ENCODE data around the gene ULBP1. TPM values are rescaled to one million over a fixed set of nuclear protein-coding genes. Genes with fewer than 3 reads are reported as not detected.
A peak's percentile ranks its signal among the peaks of the same experiment; 100 is the strongest.
"Not testable (repeated sequence)": the region's sequence is repeated elsewhere in the genome, so short reads cannot be mapped to it uniquely, and the experiment has no call there.

The ULBP1 gene
- total RNA-seq, 1 experiment from 2014 or later = 0.28 TPM

DNA sequence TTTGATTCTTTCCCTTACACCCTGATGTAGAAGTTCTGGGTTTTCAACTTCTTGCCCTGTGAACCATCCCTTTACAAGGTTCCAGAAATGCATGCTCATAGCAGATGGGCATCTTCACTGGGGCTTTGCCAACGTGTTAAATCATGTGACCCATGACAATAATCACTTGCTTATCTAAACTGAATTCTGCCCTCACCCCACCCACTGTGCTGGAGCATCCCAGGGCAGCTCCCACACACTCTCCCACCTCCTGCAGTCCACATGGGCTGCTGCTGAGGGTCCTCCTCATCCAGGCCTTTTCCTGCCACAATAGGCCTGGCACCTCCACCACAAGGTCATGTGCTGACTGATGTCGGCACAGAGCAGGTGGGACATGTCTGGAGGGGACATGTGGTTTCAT is 4.3 kb downstream of the ULBP1 start:
- not testable (repeated sequence) for H3K36me3 ChIP-seq (replicated peaks; ENCODE audit: control insufficient read depth, insufficient read depth, low read length); DNase-seq; H3K4me3 ChIP-seq (ENCODE audit: insufficient read depth, low read depth, low read length)
- H3K27me3 ChIP-seq (ENCODE audit: control insufficient read depth, insufficient read depth, low read length) = peaks cover 72% of the 10 kb centered on the region

DNA sequence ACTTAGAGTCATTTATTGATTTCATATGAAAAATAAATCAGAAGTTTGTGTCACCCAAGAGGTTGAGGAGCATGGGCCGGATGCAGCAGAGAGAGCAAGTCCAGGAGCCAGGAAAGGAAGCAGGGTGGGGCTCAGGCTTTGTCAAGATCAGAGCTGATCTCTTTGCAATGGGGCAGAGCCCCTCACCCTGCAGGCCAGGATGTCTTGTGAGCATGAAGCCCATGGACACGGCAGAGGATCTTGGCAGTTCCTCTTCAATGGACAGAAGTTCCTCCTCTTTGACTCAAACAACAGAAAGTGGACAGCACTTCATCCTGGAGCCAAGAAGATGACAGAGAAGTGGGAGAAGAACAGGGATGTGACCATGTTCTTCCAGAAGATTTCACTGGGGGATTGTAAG is 5.2 kb downstream of the ULBP1 start:
- H3K27me3 ChIP-seq (ENCODE audit: control insufficient read depth, insufficient read depth, low read length) = peaks cover 71% of the 10 kb centered on the region
- H3K36me3 ChIP-seq (replicated peaks; ENCODE audit: control insufficient read depth, insufficient read depth, low read length); DNase-seq; H3K4me3 ChIP-seq (ENCODE audit: insufficient read depth, low read depth, low read length): not testable (repeated sequence)

DNA sequence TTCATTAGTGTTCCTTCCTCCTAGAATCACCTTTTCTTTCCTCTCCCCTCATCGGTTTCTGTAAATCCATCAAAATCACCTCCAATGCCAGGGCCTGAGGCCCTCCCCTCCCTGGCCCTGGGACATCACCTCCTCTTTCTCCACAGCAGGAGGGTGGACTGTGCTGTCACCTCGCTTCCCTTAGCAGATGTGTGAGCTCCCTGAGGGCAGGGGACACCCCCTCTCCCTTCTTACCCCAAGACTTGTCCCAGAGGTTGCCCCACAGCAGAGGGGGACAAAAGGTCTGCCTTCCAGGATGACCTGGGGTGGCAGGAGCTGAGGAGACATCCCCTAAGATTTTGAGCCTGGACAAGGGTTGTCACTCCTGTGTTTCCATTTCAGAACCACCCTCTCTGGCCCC is 5.9 kb downstream of the ULBP1 start:
- Histone ChIP-seq H3K27me3 (ENCODE audit: control insufficient read depth, insufficient read depth, low read length) (peaks cover 70% of the 10 kb centered on the region), H3K36me3 (replicated peaks; ENCODE audit: control insufficient read depth, insufficient read depth, low read length) (no peaks in the 10 kb centered on the region), H3K4me3 (ENCODE audit: insufficient read depth, low read depth, low read length) (no peak overlapping the region)
- no peak for DNase-seq

DNA sequence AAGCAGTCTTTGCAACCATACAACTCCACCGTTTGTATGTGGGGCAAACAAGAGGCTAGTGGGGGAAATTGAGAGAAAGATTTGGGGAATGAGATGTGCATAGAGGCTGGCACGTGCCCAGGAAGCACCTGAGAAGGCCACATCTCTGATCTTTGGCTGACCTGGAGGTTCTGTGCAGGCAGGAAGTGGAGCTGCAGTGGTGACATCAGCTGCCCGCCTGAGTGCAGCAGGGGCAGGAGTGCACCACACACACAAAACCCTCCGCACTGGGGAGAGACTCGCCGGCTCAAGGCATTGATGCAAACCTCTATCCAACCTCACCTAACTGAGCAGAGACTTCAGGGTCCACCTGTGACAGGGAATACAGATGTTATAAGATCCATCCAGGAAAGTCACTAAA is 10.7 kb downstream of the ULBP1 start:
- not testable (repeated sequence) for H3K36me3 ChIP-seq (replicated peaks; ENCODE audit: control insufficient read depth, insufficient read depth, low read length); DNase-seq; H3K4me3 ChIP-seq (ENCODE audit: insufficient read depth, low read depth, low read length)
- H3K27me3 ChIP-seq (ENCODE audit: control insufficient read depth, insufficient read depth, low read length) = peaks cover 56% of the 10 kb centered on the region

DNA sequence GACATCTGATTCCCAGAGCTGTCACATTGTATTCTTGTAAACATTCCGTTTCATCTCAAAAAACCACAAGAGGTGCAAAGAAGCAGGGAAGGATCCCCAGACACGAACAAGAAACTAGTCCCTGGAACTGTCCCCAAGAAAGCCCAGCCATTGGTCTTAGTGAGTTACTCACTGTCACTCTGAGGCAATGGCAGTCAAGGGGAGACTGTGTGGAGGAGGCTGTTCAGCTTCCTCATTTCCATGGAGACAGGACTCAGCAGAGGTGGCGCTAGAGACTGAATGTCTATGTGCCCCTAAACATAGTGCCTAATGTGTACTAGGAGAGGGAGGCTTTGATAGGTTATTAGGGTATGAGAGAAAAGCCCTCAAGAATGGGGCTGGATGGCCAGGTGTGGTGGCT is 11.1 kb downstream of the ULBP1 start:
- peaks cover 55% of the 10 kb centered on the region for H3K27me3 ChIP-seq (ENCODE audit: control insufficient read depth, insufficient read depth, low read length)
- no peak for DNase-seq
- H3K4me3 ChIP-seq (ENCODE audit: insufficient read depth, low read depth, low read length) = no peak overlapping the region
- H3K36me3 ChIP-seq (replicated peaks; ENCODE audit: control insufficient read depth, insufficient read depth, low read length) = no peaks in the 10 kb centered on the region

DNA sequence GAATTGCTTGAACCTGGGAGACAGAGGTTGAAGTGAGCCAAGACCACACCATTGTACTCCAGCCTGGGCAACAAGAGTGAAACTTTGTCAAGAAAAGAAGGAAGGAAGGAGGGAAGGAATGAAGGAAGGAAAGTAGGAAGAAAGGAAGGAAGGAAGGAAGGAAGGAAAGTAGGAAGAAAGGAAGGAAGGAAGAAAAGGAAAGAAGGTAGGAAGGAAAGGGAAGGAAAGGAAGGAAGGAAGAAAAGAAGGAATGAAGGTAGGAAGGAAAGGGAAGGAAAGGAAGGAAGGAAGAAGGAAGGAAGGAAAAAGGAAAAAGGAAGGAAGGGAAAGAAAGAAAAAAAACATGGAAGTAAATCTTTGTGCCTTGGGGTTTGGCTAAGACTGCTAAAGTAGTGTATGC is 11.7 kb downstream of the ULBP1 start:
- Histone ChIP-seq H3K36me3 (replicated peaks; ENCODE audit: control insufficient read depth, insufficient read depth, low read length) (no peaks in the 10 kb centered on the region), H3K4me3 (ENCODE audit: insufficient read depth, low read depth, low read length) (no peak overlapping the region), H3K27me3 (ENCODE audit: control insufficient read depth, insufficient read depth, low read length) (peaks cover 51% of the 10 kb centered on the region)
- no peak for DNase-seq

DNA sequence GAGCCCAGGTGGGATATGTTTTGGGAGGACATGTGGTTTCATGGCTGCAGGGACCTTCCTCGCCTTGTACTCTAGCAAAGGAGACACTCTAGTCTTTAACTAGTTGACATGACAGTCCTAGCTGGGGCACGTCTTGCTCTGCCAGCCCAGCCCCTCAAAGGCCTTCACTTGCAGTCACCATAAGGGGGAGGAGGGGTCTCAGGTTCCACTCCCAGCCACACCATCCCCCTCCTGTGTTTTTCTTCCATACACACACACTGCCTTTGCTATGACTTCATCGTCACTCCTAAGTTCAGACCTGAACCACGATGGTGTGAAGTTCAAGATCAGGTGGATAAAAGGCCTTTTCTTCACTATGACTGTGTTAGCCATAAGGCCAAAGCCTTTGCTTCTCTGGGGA is 13.5 kb downstream of the ULBP1 start:
- H3K27me3 ChIP-seq (ENCODE audit: control insufficient read depth, insufficient read depth, low read length) = peaks cover 59% of the 10 kb centered on the region
- H3K36me3 ChIP-seq (replicated peaks; ENCODE audit: control insufficient read depth, insufficient read depth, low read length) = no peaks in the 10 kb centered on the region
- no peak overlapping the region for H3K4me3 ChIP-seq (ENCODE audit: insufficient read depth, low read depth, low read length)
- no peak for DNase-seq

DNA sequence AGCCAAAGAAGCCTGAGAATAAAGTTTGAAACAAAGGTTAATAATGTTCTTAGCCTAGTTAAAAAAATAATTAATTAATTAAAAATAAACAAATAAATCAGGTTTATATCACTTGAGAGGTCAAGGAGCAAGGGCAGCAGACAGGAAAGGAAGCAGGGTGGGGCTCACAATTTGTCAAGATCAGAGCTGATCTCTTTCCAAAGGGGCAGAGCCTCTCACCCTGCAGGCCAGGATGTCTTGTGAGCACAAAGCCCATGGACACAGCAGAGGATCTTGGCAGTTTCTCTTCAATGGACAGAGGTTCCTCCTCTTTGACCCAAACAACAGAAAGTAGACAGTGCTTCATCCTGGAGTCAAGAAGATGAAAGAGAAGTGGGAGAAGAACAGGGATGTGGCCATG is 14.9 kb downstream of the ULBP1 start:
- Histone ChIP-seq H3K27me3 (ENCODE audit: control insufficient read depth, insufficient read depth, low read length) (peaks cover 70% of the 10 kb centered on the region), H3K36me3 (replicated peaks; ENCODE audit: control insufficient read depth, insufficient read depth, low read length) (no peaks in the 10 kb centered on the region), H3K4me3 (ENCODE audit: insufficient read depth, low read depth, low read length) (no peak overlapping the region)
- DNase-seq = no peak

DNA sequence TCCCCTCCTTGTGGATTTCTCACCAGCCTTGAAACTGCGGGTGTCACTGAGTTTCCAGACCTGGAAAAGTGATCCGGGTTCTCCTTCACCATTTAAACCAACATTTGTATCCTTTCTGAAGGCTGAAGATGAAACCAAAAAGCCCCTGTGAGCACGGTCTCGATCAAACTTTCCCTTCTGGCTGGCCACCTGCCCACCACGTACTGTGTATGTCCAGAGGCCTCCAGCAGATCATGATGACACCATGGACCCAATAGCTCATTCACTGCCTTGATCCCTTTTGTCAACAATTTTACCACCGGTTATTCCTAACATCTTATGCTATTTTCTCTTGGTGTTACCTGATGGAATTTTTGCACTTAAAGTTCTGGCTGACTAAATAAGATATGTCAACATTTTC is 15.6 kb downstream of the ULBP1 start:
- Histone ChIP-seq H3K36me3 (replicated peaks; ENCODE audit: control insufficient read depth, insufficient read depth, low read length) (no peaks in the 10 kb centered on the region), H3K4me3 (ENCODE audit: insufficient read depth, low read depth, low read length) (no peak overlapping the region), H3K27me3 (ENCODE audit: control insufficient read depth, insufficient read depth, low read length) (peaks cover 64% of the 10 kb centered on the region)
- DNase-seq = no peak

DNA sequence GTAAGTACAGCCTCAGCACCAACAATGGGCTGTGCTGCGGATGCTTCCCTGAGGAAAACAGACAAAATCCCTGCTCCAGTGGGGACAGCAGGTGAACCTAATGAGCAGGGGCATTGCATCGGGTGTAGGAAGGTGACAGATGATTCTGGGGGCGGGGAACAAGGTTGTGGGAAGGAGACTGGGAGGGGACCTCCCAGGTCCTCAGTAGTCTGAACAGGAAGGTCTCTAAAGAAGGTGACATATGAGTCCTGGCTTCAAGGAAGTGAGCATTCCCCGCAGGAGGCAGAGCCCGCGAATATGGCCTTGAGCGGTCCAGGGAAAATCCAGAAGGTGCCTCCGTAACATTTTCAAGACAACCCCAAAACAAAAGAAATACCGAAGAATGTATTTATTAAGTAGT is 19.4 kb downstream of the ULBP1 start:
- Histone ChIP-seq H3K4me3 (ENCODE audit: insufficient read depth, low read depth, low read length) (no peak overlapping the region), H3K36me3 (replicated peaks; ENCODE audit: control insufficient read depth, insufficient read depth, low read length) (no peaks in the 10 kb centered on the region), H3K27me3 (ENCODE audit: control insufficient read depth, insufficient read depth, low read length) (peaks cover 76% of the 10 kb centered on the region)
- no peak for DNase-seq

DNA sequence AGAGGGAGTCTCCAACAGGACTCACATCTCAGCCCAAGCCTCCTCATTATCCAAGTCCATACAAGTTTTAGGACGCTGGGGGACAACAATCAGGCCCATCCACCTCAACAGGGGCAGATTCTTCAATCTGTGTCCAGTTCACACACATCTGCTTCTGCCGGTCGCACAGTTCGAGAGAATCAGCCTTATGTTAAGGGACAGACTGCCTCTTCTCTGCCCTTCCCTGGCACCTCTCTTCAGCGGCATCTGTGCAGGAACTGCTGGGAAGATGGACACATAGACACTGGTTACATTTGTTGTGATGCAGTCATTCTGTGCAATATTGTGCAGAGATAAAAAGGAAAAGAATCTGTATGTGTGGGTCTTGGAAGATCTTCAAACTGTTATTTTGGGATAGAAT is 21.0 kb downstream of the ULBP1 start:
- no peak for DNase-seq
- Histone ChIP-seq H3K27me3 (ENCODE audit: control insufficient read depth, insufficient read depth, low read length) (peaks cover 82% of the 10 kb centered on the region), H3K36me3 (replicated peaks; ENCODE audit: control insufficient read depth, insufficient read depth, low read length) (no peaks in the 10 kb centered on the region), H3K4me3 (ENCODE audit: insufficient read depth, low read depth, low read length) (no peak overlapping the region)

DNA sequence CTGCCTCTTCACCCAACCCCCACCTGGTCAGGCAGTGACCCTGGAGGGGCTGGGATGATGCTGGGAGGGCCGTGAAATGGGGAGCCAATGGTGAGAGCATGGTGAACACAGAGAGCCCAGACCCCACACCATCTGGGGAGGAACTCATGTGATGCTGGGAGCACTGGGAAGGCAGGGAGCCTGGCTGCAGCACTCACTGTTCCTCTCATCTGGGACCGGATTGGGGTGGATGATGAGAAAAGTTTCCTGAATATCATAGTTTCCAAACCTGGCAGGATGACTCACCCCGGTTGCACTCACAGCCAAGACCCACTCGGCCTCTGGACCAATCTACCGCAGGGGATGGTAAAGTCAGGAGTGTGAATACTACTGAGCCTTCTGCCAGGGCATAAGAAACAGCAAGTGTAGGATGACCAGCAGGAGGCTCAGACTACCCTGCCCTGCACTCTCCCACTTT is 21.8 kb downstream of the ULBP1 start:
- H3K36me3 ChIP-seq (replicated peaks; ENCODE audit: control insufficient read depth, insufficient read depth, low read length) = no peaks in the 10 kb centered on the region
- no peak overlapping the region for H3K4me3 ChIP-seq (ENCODE audit: insufficient read depth, low read depth, low read length)
- H3K27me3 ChIP-seq (ENCODE audit: control insufficient read depth, insufficient read depth, low read length) = peaks cover 88% of the 10 kb centered on the region
- DNase-seq = no peak

DNA sequence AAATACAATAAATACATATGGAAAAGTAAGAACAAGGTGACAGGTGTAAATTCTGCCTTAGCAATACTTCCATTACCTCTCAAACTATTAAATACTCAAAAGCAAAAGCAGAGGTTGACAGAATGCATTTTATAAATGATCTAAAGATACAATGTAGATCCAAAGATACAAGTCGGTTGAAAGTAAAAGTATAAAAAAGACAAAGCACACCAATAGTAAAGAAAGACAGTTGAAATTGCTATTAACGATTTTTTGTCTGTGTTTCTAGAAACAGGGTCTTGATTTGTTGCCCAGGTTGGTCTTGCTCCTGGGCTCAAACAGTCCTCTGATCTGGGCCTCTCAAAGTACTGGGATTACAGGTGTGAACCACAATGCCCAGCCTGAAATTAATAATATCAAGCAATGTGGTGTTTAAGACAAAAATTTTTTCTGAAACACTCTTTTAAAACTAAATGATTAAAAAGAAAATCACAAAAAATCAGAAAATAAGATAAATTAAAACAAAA is 23.9 kb downstream of the ULBP1 start:
- no peaks in the 10 kb centered on the region for H3K36me3 ChIP-seq (replicated peaks; ENCODE audit: control insufficient read depth, insufficient read depth, low read length)
- no peak for DNase-seq
- H3K4me3 ChIP-seq (ENCODE audit: insufficient read depth, low read depth, low read length) = no peak overlapping the region
- peaks cover 92% of the 10 kb centered on the region for H3K27me3 ChIP-seq (ENCODE audit: control insufficient read depth, insufficient read depth, low read length)

DNA sequence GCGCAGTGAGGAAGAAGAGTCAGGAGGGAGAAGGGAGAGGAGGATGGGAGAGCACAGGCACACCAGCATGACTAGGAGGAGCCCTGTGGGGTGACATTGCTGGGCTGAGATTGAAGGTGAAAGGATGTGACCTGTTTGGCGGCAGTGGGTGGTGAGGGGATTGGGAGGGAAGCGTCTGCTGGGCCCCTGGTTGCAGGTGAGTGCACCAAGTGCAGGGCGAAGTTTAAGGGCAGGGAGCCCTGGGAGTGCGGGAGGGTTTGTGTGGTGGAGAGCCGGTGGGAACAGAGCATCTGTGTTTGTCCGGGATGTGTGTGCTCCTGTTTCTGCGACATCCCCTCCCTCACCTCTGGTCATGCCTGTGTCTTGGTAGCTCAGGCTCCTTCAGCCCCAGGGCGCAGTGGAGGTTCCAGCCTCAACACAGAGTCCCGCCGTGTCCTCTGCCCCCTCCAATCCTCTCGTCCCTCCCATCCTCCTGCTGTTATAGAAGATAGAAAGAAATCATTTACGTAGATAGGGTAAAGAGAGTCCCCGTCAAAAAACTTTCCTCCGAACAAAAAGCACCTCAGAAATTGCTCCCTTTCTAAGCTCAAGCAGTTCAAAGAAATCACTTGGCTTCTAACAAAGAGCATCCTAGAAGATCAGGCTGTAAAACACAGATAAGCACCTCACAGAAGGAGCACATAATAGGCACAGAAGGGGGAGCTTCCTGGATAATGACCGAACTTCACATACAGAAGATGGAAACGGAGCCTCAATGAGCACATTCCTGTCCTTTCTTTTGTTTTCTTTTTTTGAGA is 25.0 kb downstream of the ULBP1 start:
- no peak overlapping the region for H3K4me3 ChIP-seq (ENCODE audit: insufficient read depth, low read depth, low read length)
- DNase-seq = peak; percentile 80
- no peaks in the 10 kb centered on the region for H3K36me3 ChIP-seq (replicated peaks; ENCODE audit: control insufficient read depth, insufficient read depth, low read length)
- peaks cover 92% of the 10 kb centered on the region for H3K27me3 ChIP-seq (ENCODE audit: control insufficient read depth, insufficient read depth, low read length)

DNA sequence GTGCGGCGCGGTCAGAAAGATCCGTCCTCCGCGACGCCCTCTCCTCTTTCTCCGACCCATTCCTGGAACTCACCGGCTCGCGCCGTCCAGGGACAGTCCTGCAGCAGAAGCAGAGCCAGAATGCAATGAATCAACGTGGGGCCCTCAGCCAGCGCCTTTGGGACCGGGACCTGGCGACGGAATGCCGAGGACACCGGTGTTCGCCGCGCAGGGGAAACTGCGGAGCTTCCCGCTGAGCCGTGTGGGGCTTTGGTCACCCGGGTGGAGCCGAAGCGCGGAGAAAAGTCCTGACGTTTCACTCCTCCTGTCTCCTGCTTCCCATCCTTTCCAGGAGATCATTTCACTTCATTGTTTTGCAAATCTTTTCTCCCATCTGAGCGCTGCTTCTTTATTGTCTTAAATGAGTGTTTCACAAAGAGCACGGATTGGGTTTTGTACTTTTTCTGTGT is 26.5 kb downstream of the ULBP1 start:
- Histone ChIP-seq H3K27me3 (ENCODE audit: control insufficient read depth, insufficient read depth, low read length) (peaks cover 91% of the 10 kb centered on the region), H3K36me3 (replicated peaks; ENCODE audit: control insufficient read depth, insufficient read depth, low read length) (no peaks in the 10 kb centered on the region), H3K4me3 (ENCODE audit: insufficient read depth, low read depth, low read length) (no peak overlapping the region; the same call in 1 of the 2 replicates)
- DNase-seq = peak; percentile 71

Measured in H7 (cell line).